SU-DHL-6 (cell line): ENCODE results near the gene ATF6B.
"Not testable (repeated sequence)": the region's sequence is repeated elsewhere in the genome, so short reads cannot be mapped to it uniquely, and the experiment has no call there.

Source experiments
- H2AFZ ChIP-seq: fragments of 200-600 bp; sonication (generic); 2 replicates; pipeline ENCODE4 v1.6.1; 2014; ENCODE audit warnings: low read depth, mild to moderate bottlenecking, moderate library complexity, mixed read lengths, antibody characterized with exemption, low read length; ENCODE audit not compliant: severe bottlenecking
- H3F3A ChIP-seq: fragments of 200-600 bp; shearing (Covaris generic); 2 replicates; pipeline ENCODE4 v1.6.0; 2016; ENCODE audit warnings: antibody characterized with exemption, mild to moderate bottlenecking; ENCODE audit not compliant: insufficient read depth
- H3K27ac ChIP-seq: fragments of 200-600 bp; sonication (generic); 2 replicates; pipeline ENCODE4 v1.5.1; 2016; ENCODE audit warnings: low read depth, mild to moderate bottlenecking, low read length, moderate library complexity, mixed read lengths
- H3K27me3 ChIP-seq: fragments of 200-600 bp; sonication (generic), shearing (Covaris generic); 2 replicates; pipeline ENCODE4 v1.6.0; 2014; ENCODE audit warnings: mild to moderate bottlenecking, low read length
- H3K36me3 ChIP-seq: fragments of 200-600 bp; sonication (generic); 2 replicates; pipeline ENCODE4 v1.6.1; 2014; ENCODE audit warnings: mild to moderate bottlenecking, low read length, mixed read lengths
- H3K4me2 ChIP-seq: fragments of 300-600, 200-600 bp; shearing (Covaris generic), sonication (generic); 2 replicates; pipeline ENCODE4 v1.6.0; 2014; ENCODE audit warnings: low read length, low read depth, mild to moderate bottlenecking; ENCODE audit not compliant: poor library complexity, severe bottlenecking
- H3K4me3 ChIP-seq: fragments of 200-600 bp; sonication (generic); 2 replicates; pipeline ENCODE4 v1.5.1; 2014; ENCODE audit warnings: antibody characterized with exemption, low read length, mild to moderate bottlenecking, mixed read lengths; ENCODE audit not compliant: insufficient read depth, poor library complexity, severe bottlenecking
- H3K79me2 ChIP-seq: fragments of 200-600 bp; sonication (generic); 2 replicates; pipeline ENCODE4 v1.6.1; 2014; ENCODE audit warnings: mild to moderate bottlenecking, low read length, moderate library complexity; ENCODE audit not compliant: insufficient read depth
- H3K9ac ChIP-seq: fragments of 200-600 bp; sonication (generic); 2 replicates; pipeline ENCODE4 v1.7.0; 2014; ENCODE audit warnings: mild to moderate bottlenecking, low read length
- H3K9me2 ChIP-seq: fragments of 200-600 bp; sonication (generic); replicated peaks from 2 replicates; pipeline ENCODE4 v1.6.1; 2014; ENCODE audit warnings: low read length; ENCODE audit not compliant: insufficient read depth
- H3K9me3 ChIP-seq: fragments of 200-600 bp; sonication (generic); 2 replicates; pipeline ENCODE4 v1.6.1; 2014; ENCODE audit warnings: low read length, mixed read lengths; ENCODE audit not compliant: insufficient read depth
- H4K20me1 ChIP-seq: fragments of 200-600 bp; sonication (generic); 2 replicates; pipeline ENCODE4 v1.6.1; 2014; ENCODE audit warnings: low read depth, mild to moderate bottlenecking, antibody characterized with exemption, low read length, moderate library complexity, mixed read lengths
- CTCF ChIP-seq: fragments of 200-600 bp; sonication (generic); IDR thresholded peaks from one replicate; pipeline ENCODE4 v1.5.1; 2017; ENCODE audit warnings: antibody characterized with exemption, mild to moderate bottlenecking, low read length, moderate library complexity; ENCODE audit not compliant: insufficient read depth, poor library complexity, severe bottlenecking
- EZH2phosphoT487 ChIP-seq: fragments of 200-600 bp; sonication (generic), shearing (Covaris generic); conservative IDR thresholded peaks from 2 replicates; pipeline ENCODE4 v1.6.1; 2018; ENCODE audit warnings: mild to moderate bottlenecking, antibody characterized with exemption, low read length, moderate library complexity, mixed read lengths

ATF6B gene

GRCh38 chr6:32069878-32070515 lies 58.0 kb downstream of the ATF6B start:
- no peaks in the 10 kb centered on the region for H3K9me3 ChIP-seq
- H3K79me2 ChIP-seq, result no peaks in the 10 kb centered on the region
- H3K27ac ChIP-seq, result no peak overlapping the region
- no peak overlapping the region for H3K9ac ChIP-seq
- no peak overlapping the region for H3K4me2 ChIP-seq
- no peaks in the 10 kb centered on the region for H3K27me3 ChIP-seq
- no peaks in the 10 kb centered on the region for H4K20me1 ChIP-seq
- H3K36me3 ChIP-seq, result no peaks in the 10 kb centered on the region
- H3K4me3 ChIP-seq, result no peak overlapping the region
- H2AFZ ChIP-seq, result no peak overlapping the region
- no peak for TF ChIP-seq CTCF
- no peaks in the 10 kb centered on the region for H3F3A ChIP-seq
- no peaks in the 10 kb centered on the region for H3K9me2 ChIP-seq

- Histone ChIP-seq H3K27me3 (no peaks in the 10 kb centered on the region), H3K9ac (no peak overlapping the region), H3K36me3 (no peaks in the 10 kb centered on the region), H4K20me1 (no peaks in the 10 kb centered on the region), H3K4me2 (no peak overlapping the region), H3F3A (no peaks in the 10 kb centered on the region), H3K79me2 (no peaks in the 10 kb centered on the region), H2AFZ (no peak overlapping the region), H3K27ac (no peak overlapping the region), H3K9me3 (no peaks in the 10 kb centered on the region), H3K9me2 (no peaks in the 10 kb centered on the region), H3K4me3 (no peak overlapping the region)
- TF ChIP-seq CTCF, result no peak
- no peak for TF ChIP-seq EZH2phosphoT487
Observed at GRCh38 chr6:32069460-32069859, 58.6 kb downstream of the ATF6B start.

GRCh38 chr6:32068867-32069266 lies 59.2 kb downstream of the ATF6B start:
- Histone ChIP-seq H4K20me1 (no peaks in the 10 kb centered on the region), H3K27ac (no peak overlapping the region), H3K79me2 (no peaks in the 10 kb centered on the region), H3K9me3 (no peaks in the 10 kb centered on the region), H3K36me3 (no peaks in the 10 kb centered on the region), H3K9me2 (no peaks in the 10 kb centered on the region), H2AFZ (no peak overlapping the region), H3F3A (no peaks in the 10 kb centered on the region), H3K4me2 (no peak overlapping the region), H3K4me3 (no peak overlapping the region), H3K27me3 (no peaks in the 10 kb centered on the region), H3K9ac (no peak overlapping the region)
- TF ChIP-seq EZH2phosphoT487, result no peak
- no peak for TF ChIP-seq CTCF

GRCh38 chr6:32068315-32068714 lies 59.7 kb downstream of the ATF6B start:
- H3K4me2 ChIP-seq, H3K27ac ChIP-seq, H4K20me1 ChIP-seq, H3K79me2 ChIP-seq, H3K9me2 ChIP-seq, H3K27me3 ChIP-seq, H3K4me3 ChIP-seq, H3F3A ChIP-seq, H3K9me3 ChIP-seq, H2AFZ ChIP-seq, H3K9ac ChIP-seq, H3K36me3 ChIP-seq: not testable (repeated sequence)

GRCh38 chr6:32067521-32067920 lies 60.5 kb downstream of the ATF6B start:
- H3K36me3 ChIP-seq, H3K4me3 ChIP-seq, H3K27ac ChIP-seq, H3K9me2 ChIP-seq, H4K20me1 ChIP-seq, H3K4me2 ChIP-seq, H2AFZ ChIP-seq, H3K9ac ChIP-seq, H3K27me3 ChIP-seq, H3K9me3 ChIP-seq, H3K79me2 ChIP-seq, H3F3A ChIP-seq: not testable (repeated sequence)
